IMR-90 (cell line): ENCODE results near the gene CCDC69. TPM values are rescaled to one million over a fixed set of nuclear protein-coding genes. Genes with fewer than 3 reads are reported as not detected.

Source experiments
- ATAC-seq: fragments of 200-7000 bp; cut with Tn5 transposase; 2 replicates; pipeline ENCODE4 v1.9.1; 2020; ENCODE audit warnings: low read depth, mild to moderate bottlenecking, moderate library complexity
- BruUV-seq: library from RNA; stranded (reverse); fragments of 400-500 nt; replicated peaks from 2 replicates; lab custom pipeline; 2021; lab: Mats Ljungman, UMichigan
- CTCF ChIA-PET: fragments of 300-600 bp; formaldehyde crosslinking; extraction: SDS; loops from one replicate; lab custom pipeline; 2021; ENCODE audit warnings: antibody characterized with exemption; lab: Yijun Ruan, JAX
- POLR2A ChIA-PET: fragments of 300-600 bp; sonication (Branson Sonifier 250); formaldehyde crosslinking; loops from one replicate; lab custom pipeline; 2022; ENCODE audit warnings: antibody characterized with exemption; ENCODE audit not compliant: unreplicated experiment; lab: Charles Lee
- DNase-seq: peaks from one replicate; pipeline ENCODE4 v3.0.0; 2013
- H2AFZ ChIP-seq: replicated peaks from 2 replicates; pipeline ENCODE3; 2013; ENCODE audit warnings: low read length, mild to moderate bottlenecking; ENCODE audit not compliant: poor library complexity
- H2AK5ac ChIP-seq: 2 replicates; pipeline ENCODE4 v1.6.1; 2013; ENCODE audit warnings: low read depth, low read length, inconsistent platforms
- H2AK9ac ChIP-seq: replicated peaks from 2 replicates; pipeline ENCODE3; 2013; ENCODE audit warnings: mild to moderate bottlenecking, low read depth, low read length, moderate library complexity; ENCODE audit not compliant: poor library complexity
- H2BK120ac ChIP-seq: 2 replicates; pipeline ENCODE4 v1.6.1; 2013; ENCODE audit warnings: low read depth, low read length, inconsistent platforms
- H2BK15ac ChIP-seq: 3 replicates; pipeline ENCODE4 v1.6.1; 2013; ENCODE audit warnings: low read depth, low read length, inconsistent platforms
- H2BK20ac ChIP-seq: 2 replicates; pipeline ENCODE4 v1.6.1; 2013; ENCODE audit warnings: low read depth, mild to moderate bottlenecking, inconsistent platforms, low read length, moderate library complexity
- H2BK5ac ChIP-seq: 2 replicates; pipeline ENCODE4 v1.6.1; 2013; ENCODE audit warnings: mild to moderate bottlenecking, low read depth, low read length, inconsistent platforms; ENCODE audit not compliant: poor library complexity, severe bottlenecking
- H3K14ac ChIP-seq: replicated peaks from 2 replicates; pipeline ENCODE4 v1.6.1; 2013; ENCODE audit warnings: low read depth, low read length, inconsistent platforms
- H3K18ac ChIP-seq: 2 replicates; pipeline ENCODE4 v1.6.1; 2013; ENCODE audit warnings: low read depth, low read length, control low read depth
- H3K23ac ChIP-seq: 2 replicates; pipeline ENCODE4 v1.6.1; 2013; ENCODE audit warnings: low read depth, low read length, inconsistent platforms
- H3K27ac ChIP-seq: 2 replicates; pipeline ENCODE4 v1.5.1; 2013; ENCODE audit warnings: mild to moderate bottlenecking, control low read depth, low read length; ENCODE audit not compliant: insufficient read depth
- H3K27me3 ChIP-seq: 2 replicates; pipeline ENCODE4 v1.6.1; 2013; ENCODE audit warnings: low read length; ENCODE audit not compliant: control insufficient read depth, insufficient read depth
- H3K36me3 ChIP-seq: 2 replicates; pipeline ENCODE4 v1.6.1; 2013; ENCODE audit warnings: low read length, mixed read lengths; ENCODE audit not compliant: control insufficient read depth, insufficient read depth
- H3K4ac ChIP-seq: 2 replicates; pipeline ENCODE4 v1.6.1; 2013; ENCODE audit warnings: low read depth, low read length, inconsistent platforms
- H3K4me1 ChIP-seq: 2 replicates; pipeline ENCODE4 v1.6.1; 2013; ENCODE audit warnings: low read length, mixed read lengths; ENCODE audit not compliant: control insufficient read depth, insufficient read depth
- H3K4me2 ChIP-seq: 2 replicates; pipeline ENCODE4 v1.6.1; 2013; ENCODE audit warnings: low read depth, mild to moderate bottlenecking, control low read depth, low read length, moderate library complexity
- H3K4me3 ChIP-seq: 2 replicates; pipeline ENCODE4 v1.5.1; 2013; ENCODE audit warnings: low read depth, mild to moderate bottlenecking, control low read depth, low read length, moderate library complexity; ENCODE audit not compliant: insufficient read depth
- H3K56ac ChIP-seq: 2 replicates; pipeline ENCODE4 v1.6.1; 2013; ENCODE audit warnings: low read length, inconsistent platforms; ENCODE audit not compliant: insufficient read depth; ENCODE audit errors: extremely low read depth
- H3K79me1 ChIP-seq, 2 experiments: 2 replicates each; pipeline ENCODE4 v1.6.1; 2013; ENCODE audit warnings: low read length in 2 of 2, inconsistent platforms in 1 of 2, low read depth in 1 of 2
- H3K9ac ChIP-seq: 2 replicates; pipeline ENCODE4 v1.6.1; 2013; ENCODE audit warnings: low read depth, low read length, control low read depth
- H3K9me1 ChIP-seq: 2 replicates; pipeline ENCODE4 v1.6.1; 2013; ENCODE audit warnings: low read length, inconsistent platforms; ENCODE audit not compliant: insufficient read depth
- H3K9me3 ChIP-seq: 2 replicates; pipeline ENCODE4 v1.6.1; 2013; ENCODE audit warnings: low read length; ENCODE audit not compliant: control insufficient read depth, insufficient read depth
- H4K20me1 ChIP-seq: 2 replicates; pipeline ENCODE4 v1.6.1; 2013; ENCODE audit warnings: low read length, inconsistent platforms; ENCODE audit not compliant: insufficient read depth
- H4K5ac ChIP-seq: 2 replicates; pipeline ENCODE4 v1.6.1; 2013; ENCODE audit warnings: mild to moderate bottlenecking, low read depth, low read length, control low read depth
- H4K8ac ChIP-seq, 2 experiments: 2 replicates each; pipeline ENCODE4 v1.6.1; 2013; ENCODE audit warnings: low read depth in 2 of 2, low read length in 2 of 2, control low read depth in 1 of 2, inconsistent platforms in 1 of 2
- H4K91ac ChIP-seq: 2 replicates; pipeline ENCODE4 v1.6.1; 2013; ENCODE audit warnings: low read depth, low read length, inconsistent platforms; ENCODE audit not compliant: insufficient read depth
- FOS ChIP-seq: fragments of 150-350 bp; IDR thresholded peaks from 2 replicates; pipeline ENCODE4 v1.6.1; 2016; ENCODE audit warnings: low read depth, low read length
- MXI1 ChIP-seq: IDR thresholded peaks from 2 replicates; pipeline ENCODE4 v1.6.1; 2012; ENCODE audit warnings: low read depth, mild to moderate bottlenecking, low read length, moderate library complexity, borderline replicate concordance
- NFE2L2 ChIP-seq: fragments of 150-350 bp; IDR thresholded peaks from 2 replicates; pipeline ENCODE4 v1.6.1; 2016; ENCODE audit warnings: low read depth, mild to moderate bottlenecking, low read length
- POLR2A ChIP-seq: IDR thresholded peaks from 2 replicates; pipeline ENCODE4 v1.6.1; 2012; ENCODE audit warnings: mild to moderate bottlenecking, low read depth, low read length
- RCOR1 ChIP-seq: IDR thresholded peaks from 2 replicates; pipeline ENCODE4 v1.6.1; 2012; ENCODE audit warnings: mild to moderate bottlenecking, low read length, improper control_type of control experiment; ENCODE audit not compliant: insufficient replicate concordance
- RFX5 ChIP-seq: IDR thresholded peaks from 2 replicates; pipeline ENCODE4 v1.8.0; 2012; ENCODE audit warnings: low read depth, mild to moderate bottlenecking, low read length, moderate library complexity
- WGBS, 2 experiments: methylation state at CpG; one replicate each; pipeline versions ENCODE4 v1.1.5 to v1.1.7; 2013; ENCODE audit warnings: missing lambda C conversion rate in 2 of 2; ENCODE audit not compliant: insufficient read length in 1 of 2; ENCODE audit errors: extremely low coverage in 2 of 2; 5-methylcytosine and 5-hydroxymethylcytosine counted together
- dilution Hi-C: fragments of 300-500 bp; cut with HindIII; formaldehyde crosslinking; loops from one replicate; pipeline ENCODE4 v1.14.3; 2018; ENCODE audit warnings: low sequenced_read_pairs; ENCODE audit not compliant: unreplicated experiment
- in situ Hi-C: fragments of 300-500 bp; cut with MboI; formaldehyde crosslinking; loops from 3 replicates; pipeline ENCODE4 v1.14.3; 2019; ENCODE audit warnings: low sequenced_read_pairs, inconsistent platforms, mixed read lengths
- intact Hi-C: fragments of 100-400 bp; cut with micrococcal nuclease; formaldehyde crosslinking; loops from 2 replicates; pipeline ENCODE4 v1.10.0; 2022
- polyA plus RNA-seq, 3 experiments: library from polyadenylated mRNA; depleted of rRNA; stranded (reverse); fragments of >200 nt; gene quantifications; 2 replicates each; pipeline ENCODE4 v1.2.3, GENCODE V29; 2012; ENCODE audit warnings: low replicate concordance in 1 of 3
- total RNA-seq: library from RNA; depleted of rRNA; stranded (reverse); fragments of >200 nt; gene quantifications from 2 replicates; pipeline ENCODE4 v1.2.3, GENCODE V29; 2012
- TF ChIP-seq, protein P1 (sequence below): conservative IDR thresholded peaks from 2 replicates; pipeline ENCODE4 v1.5.1; 2012; ENCODE audit warnings: mild to moderate bottlenecking, low read depth, low read length, improper control_type of control experiment

CCDC69 gene
- total and polyA plus RNA-seq, 2 of the 4 experiments (the other 2 are of a cell fraction): 0.36 to 0.48 TPM

DNA sequence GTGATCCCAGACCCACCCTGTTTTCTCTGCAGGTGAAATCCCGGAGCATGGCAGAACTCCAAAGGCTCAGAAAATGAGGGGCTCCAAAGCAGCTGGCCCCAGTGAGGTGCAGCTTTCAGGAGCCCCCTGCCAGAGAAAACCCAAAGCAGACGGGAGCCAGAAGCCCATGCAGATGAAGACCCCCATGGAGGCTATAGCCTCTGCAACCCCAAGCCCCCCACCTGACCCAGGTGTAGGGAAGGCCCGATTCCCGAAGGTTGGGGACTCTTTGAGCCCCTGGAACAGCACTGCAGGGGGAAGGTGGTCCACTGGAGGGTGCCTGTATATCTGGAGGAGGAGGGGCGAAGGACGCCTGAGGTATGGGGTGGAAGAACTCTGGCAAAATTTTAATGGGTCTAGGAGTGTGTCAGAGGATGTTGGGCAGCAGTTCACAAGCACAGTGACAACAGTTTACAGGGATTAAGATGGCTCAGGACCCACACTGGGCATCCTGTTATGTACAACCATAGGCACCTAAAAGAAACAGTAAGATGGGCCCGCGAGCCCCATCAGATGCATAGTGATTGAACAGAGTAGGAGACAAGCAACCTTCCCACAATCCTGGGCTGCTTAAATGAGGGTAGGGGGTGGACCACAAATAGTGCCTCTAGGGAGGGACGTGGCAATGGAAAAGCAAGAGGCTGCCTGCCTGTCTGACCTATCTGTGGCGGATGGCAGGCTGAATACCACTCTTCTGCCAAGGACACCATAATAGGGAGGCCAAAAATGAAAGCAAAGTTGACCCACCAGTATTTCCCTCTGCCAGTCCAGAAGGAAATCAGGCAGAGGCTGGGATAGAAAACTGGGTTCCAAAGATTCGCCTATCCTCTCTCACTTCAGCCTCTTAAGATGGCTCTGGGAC lies 49.9 kb downstream of the CCDC69 start:
- H3K14ac ChIP-seq: no peak overlapping the region
- no peak overlapping the region for H2BK20ac ChIP-seq
- H3K4ac ChIP-seq: no peak overlapping the region
- no peak overlapping the region for H3K27ac ChIP-seq
- H4K91ac ChIP-seq: no peak overlapping the region
- no peak overlapping the region for H2BK5ac ChIP-seq
- H3K79me1 ChIP-seq: no peaks in the 10 kb centered on the region
- no peak overlapping the region for H2AK9ac ChIP-seq
- H2AK5ac ChIP-seq: no peak overlapping the region
- BruUV-seq: no TSS peak
- in situ Hi-C loops: no loop called here
- no peak overlapping the region for H2BK120ac ChIP-seq
- dilution Hi-C loops: no loop called here
- no peaks in the 10 kb centered on the region for H3K4me1 ChIP-seq
- peak overlapping the region; percentile 23; the same call in 1 of the 2 replicates for H3K4me3 ChIP-seq
- no peaks in the 10 kb centered on the region for H3K36me3 ChIP-seq
- no peak overlapping the region for H3K9ac ChIP-seq
- TF ChIP-seq RCOR1 (no peak), NFE2L2 (no peak), FOS (no peak), POLR2A (no peak), MXI1 (no peak), RFX5 (no peak)
- TF ChIP-seq, protein P1, sequence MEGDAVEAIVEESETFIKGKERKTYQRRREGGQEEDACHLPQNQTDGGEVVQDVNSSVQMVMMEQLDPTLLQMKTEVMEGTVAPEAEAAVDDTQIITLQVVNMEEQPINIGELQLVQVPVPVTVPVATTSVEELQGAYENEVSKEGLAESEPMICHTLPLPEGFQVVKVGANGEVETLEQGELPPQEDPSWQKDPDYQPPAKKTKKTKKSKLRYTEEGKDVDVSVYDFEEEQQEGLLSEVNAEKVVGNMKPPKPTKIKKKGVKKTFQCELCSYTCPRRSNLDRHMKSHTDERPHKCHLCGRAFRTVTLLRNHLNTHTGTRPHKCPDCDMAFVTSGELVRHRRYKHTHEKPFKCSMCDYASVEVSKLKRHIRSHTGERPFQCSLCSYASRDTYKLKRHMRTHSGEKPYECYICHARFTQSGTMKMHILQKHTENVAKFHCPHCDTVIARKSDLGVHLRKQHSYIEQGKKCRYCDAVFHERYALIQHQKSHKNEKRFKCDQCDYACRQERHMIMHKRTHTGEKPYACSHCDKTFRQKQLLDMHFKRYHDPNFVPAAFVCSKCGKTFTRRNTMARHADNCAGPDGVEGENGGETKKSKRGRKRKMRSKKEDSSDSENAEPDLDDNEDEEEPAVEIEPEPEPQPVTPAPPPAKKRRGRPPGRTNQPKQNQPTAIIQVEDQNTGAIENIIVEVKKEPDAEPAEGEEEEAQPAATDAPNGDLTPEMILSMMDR: no peak
- peak overlapping the region; percentile 73 for H3K4me2 ChIP-seq
- 80% methylated on average over 4 of the region's 11 CpGs; no CpG with 5 or more reads in 1 of the 2 experiments for WGBS, 2 experiments
- H3K18ac ChIP-seq: no peak overlapping the region
- H2AFZ ChIP-seq: peak overlapping the region; percentile 39
- no peak overlapping the region for H4K8ac ChIP-seq
- H3K23ac ChIP-seq: no peak overlapping the region
- DNase-seq: no peak
- H2BK15ac ChIP-seq: no peak overlapping the region
- no peak overlapping the region for H3K56ac ChIP-seq
- no peaks in the 10 kb centered on the region for H3K9me3 ChIP-seq
- no peaks in the 10 kb centered on the region for H3K9me1 ChIP-seq
- intact Hi-C loops: no loop called here
- ChIA-PET CTCF (interaction anchor here (1.0 kb wide), 1 partner anchor 9 kb away, joined by 3 read pairs; no protein-coding TSS in a partner anchor), POLR2A (no interaction called here)
- H3K27me3 ChIP-seq: peaks cover 25% of the 10 kb centered on the region
- ATAC-seq: no peak; the same call in 1 of the 2 replicates
- H4K20me1 ChIP-seq: no peaks in the 10 kb centered on the region; the same call in 1 of the 2 replicates
- H4K5ac ChIP-seq: no peak overlapping the region
